Measurements from ENCODE around the gene ATG10. TPM values are rescaled to one million over a fixed set of nuclear protein-coding genes. Genes with fewer than 3 reads are reported as not detected.
"Not testable (repeated sequence)": the region's sequence is repeated elsewhere in the genome, so short reads cannot be mapped to it uniquely, and the experiment has no call there.

ATG10 gene
- total and polyA plus RNA-seq, 9 donors, result 7.4 to 10.7 (median 9.0) TPM

- no peaks in the 10 kb centered on the region for H3K27me3 ChIP-seq (ENCODE audit: control insufficient read depth, insufficient read depth, low read length)
- peak; percentile 67 for DNase-seq
- H3K9me3 ChIP-seq (replicated peaks; ENCODE audit: control insufficient read depth, low read depth, low read length), result no peaks in the 10 kb centered on the region
- H3K36me3 ChIP-seq (ENCODE audit: control insufficient read depth, insufficient read depth, low read length), result no peaks in the 10 kb centered on the region
- no peak overlapping the region for H3K27ac ChIP-seq (ENCODE audit: low read length)
- H3K4me1 ChIP-seq (ENCODE audit: control insufficient read depth, insufficient read depth, low read length), result no peaks in the 10 kb centered on the region
- no peak overlapping the region for H3K4me3 ChIP-seq (ENCODE audit: low read length)
These were observed 135.4 kb downstream of the ATG10 start for GRCh38 chr5:82107267-82107666.

DNA sequence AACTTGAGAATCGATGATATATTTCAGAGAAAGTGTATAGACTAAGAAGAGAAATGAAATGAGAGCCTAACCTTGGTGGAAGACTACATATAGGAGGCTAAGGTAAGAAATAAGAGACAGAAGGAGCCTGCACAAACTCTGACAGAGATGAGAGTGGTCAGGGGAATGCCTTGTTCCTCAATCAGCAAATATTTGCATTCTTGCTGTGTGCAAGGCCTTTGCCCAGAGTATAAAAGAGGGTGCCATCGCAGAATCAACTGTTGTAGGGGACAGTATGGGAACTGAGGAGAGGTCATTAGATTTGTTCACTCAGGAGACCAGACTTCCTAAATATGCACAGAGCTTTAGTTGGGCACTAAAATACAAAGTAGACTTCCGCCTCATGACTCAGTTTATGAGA is 137.2 kb downstream of the ATG10 start:
- WGBS (ENCODE audit: insufficient coverage), result 100% methylated on average over 1 of the region's 3 CpGs
- DNase-seq, result no peak
- Histone ChIP-seq H3K4me1 (ENCODE audit: control insufficient read depth, insufficient read depth, low read length) (no peaks in the 10 kb centered on the region), H3K9me3 (replicated peaks; ENCODE audit: control insufficient read depth, low read depth, low read length) (no peaks in the 10 kb centered on the region), H3K27me3 (ENCODE audit: control insufficient read depth, insufficient read depth, low read length) (no peaks in the 10 kb centered on the region), H3K36me3 (ENCODE audit: control insufficient read depth, insufficient read depth, low read length) (no peaks in the 10 kb centered on the region), H3K4me3 (ENCODE audit: low read length) (no peak overlapping the region), H3K27ac (ENCODE audit: low read length) (no peak overlapping the region)

DNA sequence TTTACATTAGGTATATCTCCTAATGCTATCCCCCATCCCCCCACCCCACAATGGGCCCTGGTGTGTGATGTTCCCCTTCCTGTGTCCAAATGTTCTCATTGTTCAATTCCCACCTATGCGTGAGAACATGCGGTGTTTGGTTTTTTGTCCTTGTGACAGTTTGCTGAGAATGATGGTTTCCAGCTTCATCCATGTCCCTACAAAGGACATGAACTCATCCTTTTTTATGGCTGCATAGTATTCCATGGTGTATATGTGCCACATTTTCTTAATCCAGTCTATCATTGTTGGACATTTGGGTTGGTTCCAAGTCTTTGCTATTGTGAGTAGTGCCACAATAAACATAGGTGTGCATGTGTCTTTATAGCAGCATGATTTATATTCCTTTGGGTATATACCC is 138.1 kb downstream of the ATG10 start:
- WGBS (ENCODE audit: insufficient coverage), result no CpG with 5 or more reads among the region's 2 CpGs
- not testable (repeated sequence) for H3K27me3 ChIP-seq (ENCODE audit: control insufficient read depth, insufficient read depth, low read length); H3K27ac ChIP-seq (ENCODE audit: low read length); DNase-seq; H3K9me3 ChIP-seq (replicated peaks; ENCODE audit: control insufficient read depth, low read depth, low read length); H3K4me3 ChIP-seq (ENCODE audit: low read length); H3K36me3 ChIP-seq (ENCODE audit: control insufficient read depth, insufficient read depth, low read length); H3K4me1 ChIP-seq (ENCODE audit: control insufficient read depth, insufficient read depth, low read length)

DNA sequence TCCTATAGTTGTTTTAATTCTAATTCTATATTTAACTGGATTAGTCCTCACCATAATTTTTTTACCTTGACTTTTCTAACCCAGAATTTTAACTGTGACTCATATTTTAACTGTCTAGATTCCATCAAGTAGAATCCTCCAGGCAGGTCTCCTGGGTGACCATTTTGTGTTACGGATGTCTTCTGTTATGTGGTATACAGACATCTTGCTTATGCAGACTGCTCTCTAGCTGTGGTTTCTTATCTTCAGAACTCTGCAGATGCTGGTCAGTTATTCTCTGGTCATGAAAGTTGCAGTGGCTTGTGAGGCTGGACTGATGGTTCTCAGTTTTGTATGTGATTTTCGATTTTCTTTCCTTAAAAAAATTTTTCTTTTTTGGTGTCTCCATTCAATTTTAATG is 139.4 kb downstream of the ATG10 start:
- Histone ChIP-seq H3K27ac (ENCODE audit: low read length) (no peak overlapping the region), H3K9me3 (replicated peaks; ENCODE audit: control insufficient read depth, low read depth, low read length) (no peaks in the 10 kb centered on the region), H3K27me3 (ENCODE audit: control insufficient read depth, insufficient read depth, low read length) (no peaks in the 10 kb centered on the region), H3K36me3 (ENCODE audit: control insufficient read depth, insufficient read depth, low read length) (no peaks in the 10 kb centered on the region), H3K4me3 (ENCODE audit: low read length) (no peak overlapping the region), H3K4me1 (ENCODE audit: control insufficient read depth, insufficient read depth, low read length) (no peaks in the 10 kb centered on the region)
- no CpG with 5 or more reads among the region's 2 CpGs for WGBS (ENCODE audit: insufficient coverage)
- DNase-seq, result no peak

DNA sequence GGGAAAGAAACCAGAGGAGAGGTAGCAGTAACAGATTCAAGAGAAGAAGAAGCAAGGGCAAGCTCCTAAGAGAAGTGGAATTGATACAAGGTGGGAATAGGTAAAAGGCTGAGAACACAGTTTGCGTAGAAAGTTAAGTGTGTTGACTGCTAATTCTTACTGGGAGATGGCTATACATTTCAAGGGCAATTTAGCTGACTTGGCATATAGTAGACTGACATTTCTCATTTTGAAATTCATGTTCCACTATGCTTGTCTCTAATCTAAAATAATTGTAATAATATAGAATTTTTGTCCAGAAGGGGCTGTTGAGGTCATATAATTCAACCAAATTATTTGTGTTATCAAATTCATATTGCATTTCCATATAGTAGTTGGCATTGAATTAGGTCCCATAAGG is 144.0 kb downstream of the ATG10 start:
- H3K4me1 ChIP-seq (ENCODE audit: control insufficient read depth, insufficient read depth, low read length), result no peaks in the 10 kb centered on the region
- no peaks in the 10 kb centered on the region for H3K27me3 ChIP-seq (ENCODE audit: control insufficient read depth, insufficient read depth, low read length)
- H3K4me3 ChIP-seq (ENCODE audit: low read length), result no peak overlapping the region
- WGBS (ENCODE audit: insufficient coverage), result no CpG with 5 or more reads among the region's 1 CpG
- no peak for DNase-seq
- H3K27ac ChIP-seq (ENCODE audit: low read length), result no peak overlapping the region
- no peaks in the 10 kb centered on the region for H3K36me3 ChIP-seq (ENCODE audit: control insufficient read depth, insufficient read depth, low read length)
- no peaks in the 10 kb centered on the region for H3K9me3 ChIP-seq (replicated peaks; ENCODE audit: control insufficient read depth, low read depth, low read length)

- Histone ChIP-seq H3K9me3 (replicated peaks; ENCODE audit: control insufficient read depth, low read depth, low read length) (no peaks in the 10 kb centered on the region), H3K27ac (ENCODE audit: low read length) (no peak overlapping the region), H3K4me3 (ENCODE audit: low read length) (no peak overlapping the region), H3K27me3 (ENCODE audit: control insufficient read depth, insufficient read depth, low read length) (no peaks in the 10 kb centered on the region), H3K4me1 (ENCODE audit: control insufficient read depth, insufficient read depth, low read length) (no peaks in the 10 kb centered on the region), H3K36me3 (ENCODE audit: control insufficient read depth, insufficient read depth, low read length) (no peaks in the 10 kb centered on the region)
- 100% methylated on average over 1 of the region's 4 CpGs for WGBS (ENCODE audit: insufficient coverage)
- no peak for DNase-seq
These were observed 148.1 kb downstream of the ATG10 start for GRCh38 chr5:82119889-82120288.

DNA sequence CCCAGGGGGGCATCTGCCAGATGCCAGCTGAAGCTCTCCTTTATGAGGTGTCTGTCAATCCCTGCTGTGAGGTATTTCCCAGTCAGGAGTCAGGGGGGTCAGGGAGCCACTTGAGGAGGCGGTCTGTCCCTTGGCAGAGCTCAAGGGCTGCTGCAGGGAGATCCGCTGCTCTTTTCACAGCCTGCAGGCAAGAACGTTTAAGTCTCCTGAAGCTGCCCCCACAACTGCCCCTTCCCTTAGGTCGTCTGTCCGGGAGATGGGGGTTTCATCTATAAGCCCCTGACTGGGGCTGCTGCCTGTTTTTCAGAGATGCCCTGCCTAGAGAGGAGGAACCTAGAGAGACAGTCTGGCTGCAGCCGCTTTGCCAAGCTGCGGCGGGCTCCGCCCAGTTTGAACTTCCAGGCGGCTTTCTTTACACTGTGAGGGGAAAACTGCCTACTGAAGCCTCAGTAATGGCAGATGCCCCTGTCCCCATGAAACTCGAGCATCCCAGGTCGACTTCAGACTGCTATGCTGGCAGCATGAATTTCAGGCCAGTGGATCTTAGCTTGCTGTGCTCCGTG is 158.0 kb downstream of the ATG10 start:
- DNase-seq, result no peak
- 75% methylated on average over 11 of the region's 13 CpGs for WGBS (ENCODE audit: insufficient coverage)
- Histone ChIP-seq H3K27me3 (ENCODE audit: control insufficient read depth, insufficient read depth, low read length) (no peaks in the 10 kb centered on the region), H3K9me3 (replicated peaks; ENCODE audit: control insufficient read depth, low read depth, low read length) (peaks cover 5% of the 10 kb centered on the region), H3K36me3 (ENCODE audit: control insufficient read depth, insufficient read depth, low read length) (no peaks in the 10 kb centered on the region), H3K4me3 (ENCODE audit: low read length) (no peak overlapping the region), H3K4me1 (ENCODE audit: control insufficient read depth, insufficient read depth, low read length) (no peaks in the 10 kb centered on the region), H3K27ac (ENCODE audit: low read length) (no peak overlapping the region)

DNA sequence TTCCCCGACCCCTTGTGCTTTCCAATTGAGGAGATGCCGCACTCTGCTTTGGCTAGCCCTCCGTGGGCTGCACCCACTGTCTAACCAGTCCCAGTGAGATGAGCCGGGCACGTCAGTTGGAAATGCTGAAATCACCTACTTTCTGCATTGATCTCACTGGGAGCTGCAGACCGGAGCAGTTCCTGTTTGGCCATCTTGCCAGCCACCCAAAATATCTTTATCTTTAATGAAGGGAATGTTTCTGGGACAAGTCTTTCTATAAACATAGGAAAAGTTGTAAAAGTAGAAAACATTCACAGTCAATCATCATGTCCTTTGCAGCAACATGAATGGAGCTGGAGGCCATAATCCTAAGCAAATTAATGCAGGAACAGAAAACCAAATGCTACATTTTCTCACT is 158.8 kb downstream of the ATG10 start:
- no peaks in the 10 kb centered on the region for H3K27me3 ChIP-seq (ENCODE audit: control insufficient read depth, insufficient read depth, low read length)
- H3K27ac ChIP-seq (ENCODE audit: low read length), result no peak overlapping the region
- no peak for DNase-seq
- H3K9me3 ChIP-seq (replicated peaks; ENCODE audit: control insufficient read depth, low read depth, low read length), result peaks cover 5% of the 10 kb centered on the region
- H3K4me3 ChIP-seq (ENCODE audit: low read length), result no peak overlapping the region
- 96% methylated on average over 4 of the region's 6 CpGs for WGBS (ENCODE audit: insufficient coverage)
- H3K4me1 ChIP-seq (ENCODE audit: control insufficient read depth, insufficient read depth, low read length), result no peaks in the 10 kb centered on the region
- no peaks in the 10 kb centered on the region for H3K36me3 ChIP-seq (ENCODE audit: control insufficient read depth, insufficient read depth, low read length)

DNA sequence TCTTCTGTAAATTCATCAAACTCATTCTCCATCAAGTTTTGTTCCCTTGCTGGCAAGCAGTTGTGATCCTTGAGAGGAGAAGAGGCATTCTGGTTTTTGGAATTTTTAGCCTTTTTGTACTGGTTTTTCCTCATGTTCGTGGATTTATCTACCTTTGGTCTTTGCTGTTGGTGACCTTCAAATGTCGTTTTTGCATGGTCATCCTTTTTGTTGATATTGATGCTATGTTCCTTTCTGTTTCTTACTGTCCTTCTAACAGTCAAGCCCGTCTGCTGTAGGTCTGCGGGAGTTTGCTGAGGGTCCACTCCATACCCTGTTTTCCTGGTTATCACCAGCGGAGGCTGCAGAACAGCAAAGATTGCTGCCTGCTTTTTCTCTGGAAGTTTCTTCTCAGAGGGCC is 165.4 kb downstream of the ATG10 start:
- H3K27me3 ChIP-seq (ENCODE audit: control insufficient read depth, insufficient read depth, low read length), result no peaks in the 10 kb centered on the region
- H3K9me3 ChIP-seq (replicated peaks; ENCODE audit: control insufficient read depth, low read depth, low read length), result peaks cover 9% of the 10 kb centered on the region
- H3K36me3 ChIP-seq (ENCODE audit: control insufficient read depth, insufficient read depth, low read length), result no peaks in the 10 kb centered on the region
- WGBS (ENCODE audit: insufficient coverage), result 93% methylated on average over 5 of the region's 5 CpGs
- DNase-seq, result no peak
- H3K4me1 ChIP-seq (ENCODE audit: control insufficient read depth, insufficient read depth, low read length), result no peaks in the 10 kb centered on the region
- H3K4me3 ChIP-seq (ENCODE audit: low read length), result no peak overlapping the region
- H3K27ac ChIP-seq (ENCODE audit: low read length), result no peak overlapping the region

GRCh38 chr5:82139837-82140236 is 168.0 kb downstream of the ATG10 start:
- not testable (repeated sequence) for H3K27me3 ChIP-seq (ENCODE audit: control insufficient read depth, insufficient read depth, low read length); H3K27ac ChIP-seq (ENCODE audit: low read length); H3K36me3 ChIP-seq (ENCODE audit: control insufficient read depth, insufficient read depth, low read length); H3K4me1 ChIP-seq (ENCODE audit: control insufficient read depth, insufficient read depth, low read length); DNase-seq; H3K4me3 ChIP-seq (ENCODE audit: low read length); H3K9me3 ChIP-seq (replicated peaks; ENCODE audit: control insufficient read depth, low read depth, low read length)
- WGBS (ENCODE audit: insufficient coverage), result no CpG with 5 or more reads among the region's 33 CpGs

DNA sequence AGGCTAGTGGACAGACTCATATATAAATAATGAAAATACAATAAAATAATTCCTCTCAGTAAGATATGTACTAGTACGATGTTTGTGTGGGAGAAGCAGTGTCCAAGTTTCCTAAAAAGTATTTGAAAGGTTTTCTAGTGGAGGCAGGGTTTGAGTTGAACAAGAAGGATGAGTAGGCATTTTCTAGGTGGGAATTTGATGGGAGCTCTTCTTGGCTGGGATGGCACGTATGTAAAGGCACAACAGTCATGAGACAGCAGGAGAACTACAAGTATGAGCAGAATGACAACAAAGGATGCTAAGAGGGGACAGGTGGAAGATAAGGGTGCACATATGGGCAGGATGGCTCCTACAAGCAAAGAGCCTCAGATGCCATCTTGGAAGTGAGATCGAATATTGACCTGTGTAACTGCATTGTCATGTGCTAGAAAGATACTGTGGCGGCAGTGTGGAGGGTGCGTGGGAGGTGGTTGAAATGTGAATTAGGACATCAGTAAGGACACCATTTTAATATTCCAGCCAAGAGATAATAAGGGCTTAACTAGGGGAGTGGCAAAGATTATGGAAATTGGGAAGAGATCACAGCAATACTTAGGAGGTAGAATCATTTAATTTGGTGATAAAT is 170.5 kb downstream of the ATG10 start:
- Histone ChIP-seq H3K27ac (ENCODE audit: low read length) (no peak overlapping the region), H3K36me3 (ENCODE audit: control insufficient read depth, insufficient read depth, low read length) (no peaks in the 10 kb centered on the region), H3K27me3 (ENCODE audit: control insufficient read depth, insufficient read depth, low read length) (no peaks in the 10 kb centered on the region), H3K4me1 (ENCODE audit: control insufficient read depth, insufficient read depth, low read length) (no peaks in the 10 kb centered on the region), H3K4me3 (ENCODE audit: low read length) (no peak overlapping the region), H3K9me3 (replicated peaks; ENCODE audit: control insufficient read depth, low read depth, low read length) (peaks cover 5% of the 10 kb centered on the region)
- WGBS (ENCODE audit: insufficient coverage), result 93% methylated on average over 4 of the region's 5 CpGs
- no peak for DNase-seq
